HG02759 (cell line): Measurements from ENCODE around the gene NPR1.
"Not testable (repeated sequence)": the region's sequence is repeated elsewhere in the genome, so short reads cannot be mapped to it uniquely, and the experiment has no call there.

ENCODE experiments used
- ATAC-seq: cut with Tn5 transposase; IDR thresholded peaks from one replicate; pipeline ENCODE4 v1.9.1; 2021; ENCODE audit warnings: mild to moderate bottlenecking, moderate library complexity; ENCODE audit not compliant: unreplicated experiment

NPR1 gene

DNA sequence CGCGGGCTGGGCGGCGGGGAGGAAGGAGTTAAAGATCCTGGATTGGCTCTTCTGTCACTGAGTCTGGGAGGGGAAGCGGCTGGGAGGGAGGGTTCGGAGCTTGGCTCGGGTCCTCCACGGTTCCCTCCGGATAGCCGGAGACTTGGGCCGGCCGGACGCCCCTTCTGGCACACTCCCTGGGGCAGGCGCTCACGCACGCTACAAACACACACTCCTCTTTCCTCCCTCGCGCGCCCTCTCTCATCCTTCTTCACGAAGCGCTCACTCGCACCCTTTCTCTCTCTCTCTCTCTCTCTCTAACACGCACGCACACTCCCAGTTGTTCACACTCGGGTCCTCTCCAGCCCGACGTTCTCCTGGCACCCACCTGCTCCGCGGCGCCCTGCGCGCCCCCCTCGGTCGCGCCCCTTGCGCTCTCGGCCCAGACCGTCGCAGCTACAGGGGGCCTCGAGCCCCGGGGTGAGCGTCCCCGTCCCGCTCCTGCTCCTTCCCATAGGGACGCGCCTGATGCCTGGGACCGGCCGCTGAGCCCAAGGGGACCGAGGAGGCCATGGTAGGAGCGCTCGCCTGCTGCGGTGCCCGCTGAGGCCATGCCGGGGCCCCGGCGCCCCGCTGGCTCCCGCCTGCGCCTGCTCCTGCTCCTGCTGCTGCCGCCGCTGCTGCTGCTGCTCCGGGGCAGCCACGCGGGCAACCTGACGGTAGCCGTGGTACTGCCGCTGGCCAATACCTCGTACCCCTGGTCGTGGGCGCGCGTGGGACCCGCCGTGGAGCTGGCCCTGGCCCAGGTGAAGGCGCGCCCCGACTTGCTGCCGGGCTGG, at the start of gene NPR1:
TSS of gene NPR1 (plus strand) at position 170 of the 818 bp plus-strand sequence. CDS start at position 591, 421 bp downstream.
- ATAC-seq: no peak

DNA sequence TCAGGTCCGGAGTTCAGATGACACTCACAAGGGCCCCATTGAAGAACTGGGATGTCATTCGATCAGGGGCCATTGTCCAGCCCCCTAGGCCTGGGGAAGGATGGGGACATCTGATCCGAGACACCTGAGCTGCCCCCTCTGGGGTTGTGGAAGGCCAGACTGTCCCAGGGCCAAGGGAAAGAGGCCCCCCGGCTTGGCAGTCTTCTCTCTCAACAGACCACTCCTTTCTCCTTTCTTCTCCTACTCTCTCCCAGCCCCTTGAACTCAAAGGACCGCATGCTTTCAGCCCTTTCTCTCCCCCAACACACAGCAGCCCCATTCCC, 49.2 kb upstream of the NPR1 start:
- ATAC-seq: no peak

DNA sequence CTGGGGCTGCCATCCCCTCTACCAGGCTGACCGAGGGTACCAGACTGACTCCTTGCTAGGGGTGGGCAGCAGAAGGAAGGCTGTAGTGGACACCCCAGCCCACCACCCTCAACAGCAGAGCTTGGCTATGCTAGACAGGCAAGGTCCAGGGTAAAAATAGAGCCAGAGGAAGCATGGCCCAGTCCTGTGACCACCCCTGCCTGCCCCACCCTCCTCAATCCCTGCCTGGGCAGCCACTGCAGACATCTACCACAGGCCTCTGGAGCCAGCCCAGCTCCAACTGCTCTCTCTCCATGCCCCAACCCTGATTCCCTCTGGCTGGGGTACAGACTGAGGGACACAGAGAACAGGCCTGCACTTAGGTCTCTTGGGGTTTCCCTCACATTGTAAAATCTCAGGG, 48.5 kb upstream of the NPR1 start:
- ATAC-seq: no peak

DNA sequence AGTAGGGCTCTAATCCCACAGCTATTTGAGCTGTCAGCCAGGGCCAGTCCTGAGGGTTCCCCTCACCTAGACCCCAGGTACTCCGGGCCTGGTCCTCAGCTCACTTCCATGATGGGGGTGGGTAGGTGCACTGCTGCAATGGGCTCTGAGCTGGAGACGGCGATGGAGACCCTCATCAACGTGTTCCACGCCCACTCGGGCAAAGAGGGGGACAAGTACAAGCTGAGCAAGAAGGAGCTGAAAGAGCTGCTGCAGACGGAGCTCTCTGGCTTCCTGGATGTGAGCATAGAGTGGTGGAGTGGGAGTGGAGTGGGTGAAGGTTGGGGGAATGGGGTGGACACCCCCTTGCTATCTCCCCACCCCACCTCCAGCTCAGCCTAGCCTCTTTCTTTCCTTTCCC, 48.1 kb upstream of the NPR1 start:
- no peak for ATAC-seq

DNA sequence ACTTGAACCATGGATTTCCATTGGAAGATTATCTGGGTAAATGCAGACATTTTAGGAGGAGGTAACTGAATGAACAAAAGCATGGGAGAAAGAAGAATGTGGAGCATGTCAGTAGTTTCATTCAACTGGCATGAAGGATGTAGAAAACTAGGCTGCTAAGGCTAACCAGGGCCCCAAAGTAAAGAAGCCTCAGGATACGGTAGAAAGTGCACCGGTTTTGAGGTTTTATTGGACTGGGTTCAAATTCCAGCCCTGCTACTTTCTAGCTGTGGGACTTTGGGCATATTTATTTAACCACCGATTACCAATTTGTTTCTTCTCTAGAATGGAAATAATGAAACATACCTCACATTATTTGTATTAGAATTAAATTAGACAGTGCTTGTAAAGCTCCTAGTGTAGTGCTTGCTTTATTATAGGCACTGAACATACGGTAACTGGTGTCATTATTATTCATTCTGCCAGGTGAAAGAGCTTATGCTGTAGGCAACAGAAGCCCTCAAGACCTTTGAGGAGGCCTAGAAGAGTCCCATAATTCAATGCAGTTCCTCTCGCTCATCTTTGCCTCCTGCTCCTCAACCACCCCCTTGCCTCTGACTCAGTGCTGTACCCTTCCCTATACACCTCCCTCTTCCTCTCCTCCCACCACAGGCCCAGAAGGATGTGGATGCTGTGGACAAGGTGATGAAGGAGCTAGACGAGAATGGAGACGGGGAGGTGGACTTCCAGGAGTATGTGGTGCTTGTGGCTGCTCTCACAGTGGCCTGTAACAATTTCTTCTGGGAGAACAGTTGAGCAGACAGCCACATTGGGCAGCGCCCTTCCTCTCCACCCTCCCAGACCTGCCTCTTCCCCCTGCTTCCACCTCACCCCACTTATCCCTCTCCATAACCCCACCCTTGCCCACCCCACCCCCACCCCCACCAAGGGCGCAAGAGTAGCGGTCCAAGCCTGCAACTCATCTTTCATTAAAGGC, 47.2 kb upstream of the NPR1 start:
- ATAC-seq: no peak

DNA sequence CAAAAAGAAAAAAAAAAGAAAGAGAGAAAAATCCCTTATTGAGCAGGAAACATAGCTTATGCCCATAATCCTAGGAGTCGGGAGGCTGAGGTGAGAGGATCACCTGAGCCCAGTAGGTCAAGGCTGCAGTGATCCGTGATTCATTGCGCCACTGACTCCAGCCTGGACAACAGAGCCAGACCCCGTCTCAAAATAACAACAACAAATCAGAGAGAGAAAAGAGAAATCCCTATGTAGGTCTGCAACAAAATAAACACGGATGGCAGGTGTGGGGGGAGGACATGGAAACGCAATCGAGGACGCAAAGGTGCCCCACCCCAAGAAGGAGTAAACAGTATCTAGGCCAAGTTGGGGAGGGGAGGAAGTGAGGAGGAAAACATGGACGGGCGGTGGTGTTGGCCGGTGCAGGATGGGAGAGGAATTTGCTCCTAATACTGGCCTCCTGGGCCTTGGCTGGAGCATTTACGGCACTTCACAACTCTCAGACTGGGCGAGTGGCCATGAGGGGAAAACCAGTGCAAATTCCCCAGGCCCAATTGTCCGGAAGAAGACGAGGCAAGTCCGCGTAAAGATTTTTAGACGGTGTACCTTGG, 45.2 kb upstream of the NPR1 start:
- peak; percentile 6 for ATAC-seq

DNA sequence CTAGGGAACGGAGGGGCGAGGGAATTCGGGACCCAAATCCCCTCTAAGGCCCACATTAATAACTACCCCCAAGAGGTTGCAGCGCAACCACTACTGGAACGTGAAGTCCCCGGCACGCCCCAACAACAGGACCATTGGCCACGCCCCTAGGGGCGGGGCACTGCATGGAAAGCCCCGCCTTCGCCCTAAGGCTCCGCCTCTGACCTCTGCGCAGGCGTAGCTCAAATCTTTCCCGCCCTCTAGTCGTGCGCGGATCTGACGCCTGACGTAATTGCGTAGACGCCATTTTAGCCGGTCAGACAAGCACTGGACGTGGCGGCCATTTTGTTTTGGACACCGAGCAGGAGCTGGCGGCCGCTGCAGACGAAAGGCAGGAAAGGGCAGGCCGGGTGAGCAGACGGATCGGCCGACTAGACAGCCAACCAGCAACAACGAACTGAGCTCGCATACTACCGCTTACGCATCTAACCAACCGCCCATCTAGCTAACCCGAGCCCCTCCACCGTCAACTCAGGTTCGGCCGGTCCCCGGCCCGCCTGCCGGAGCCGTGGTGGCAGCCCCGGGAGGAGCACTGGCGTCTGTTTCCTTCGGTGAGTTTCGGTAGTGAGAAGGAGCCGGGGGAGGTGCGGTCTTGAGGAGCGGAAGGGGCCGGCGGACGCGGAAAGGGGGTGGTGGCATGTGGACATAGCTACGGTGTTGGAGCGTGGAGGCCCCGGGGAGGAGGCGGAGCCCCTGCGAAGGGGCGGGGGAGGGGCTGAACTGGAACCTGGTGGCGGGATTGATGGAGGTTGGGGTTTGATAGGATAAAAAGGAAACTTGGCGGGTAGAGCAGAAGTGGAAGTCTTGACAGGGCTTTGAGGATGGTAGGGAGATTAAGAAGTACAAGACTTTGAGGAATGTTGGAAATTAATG, 44.5 kb upstream of the NPR1 start, which contains the start of gene CHTOP:
TSS of gene CHTOP (plus strand) at position 313 of the 912 bp plus-strand sequence. CDS start 2,523 bp downstream, outside the sequence.
- ATAC-seq: peak; percentile 91

DNA sequence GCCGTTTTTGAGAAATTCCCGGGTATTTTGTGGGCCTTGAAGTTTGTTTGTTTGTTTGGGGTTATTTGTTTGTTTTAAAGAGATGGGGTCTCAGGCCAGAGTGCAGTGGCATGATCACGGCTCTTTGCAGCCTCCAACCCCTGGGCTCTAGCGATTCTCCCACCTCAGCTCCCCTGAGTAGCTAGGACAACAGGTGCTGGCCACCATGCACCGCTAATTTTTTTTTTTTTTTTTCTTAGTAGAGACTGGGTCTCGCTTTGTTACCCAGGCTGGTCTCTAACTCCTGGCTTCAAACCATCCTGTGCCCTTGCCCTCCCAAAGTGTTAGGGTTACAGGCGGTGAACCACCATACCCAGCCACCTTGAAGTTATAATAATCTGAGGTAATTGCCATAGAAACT, 42.6 kb upstream of the NPR1 start:
- no peak for ATAC-seq

DNA sequence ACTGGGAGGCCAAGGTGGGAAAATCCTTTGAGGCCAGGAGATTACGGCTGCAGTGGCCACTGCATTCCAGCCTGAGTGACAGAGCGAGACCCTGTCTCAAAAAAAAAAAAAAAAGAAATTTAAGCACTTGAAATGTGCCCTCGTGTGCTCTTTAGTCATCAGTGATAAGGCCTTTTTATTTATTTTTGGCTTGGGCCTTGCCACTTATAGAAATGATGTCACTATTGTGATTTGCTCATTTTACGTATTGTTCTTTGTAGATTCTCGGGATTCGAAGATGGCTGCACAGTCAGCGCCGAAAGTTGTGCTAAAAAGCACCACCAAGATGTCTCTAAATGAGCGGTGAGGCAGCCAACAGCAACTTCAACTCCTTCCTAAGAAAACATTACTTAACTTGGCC, 42.2 kb upstream of the NPR1 start:
- no peak for ATAC-seq

DNA sequence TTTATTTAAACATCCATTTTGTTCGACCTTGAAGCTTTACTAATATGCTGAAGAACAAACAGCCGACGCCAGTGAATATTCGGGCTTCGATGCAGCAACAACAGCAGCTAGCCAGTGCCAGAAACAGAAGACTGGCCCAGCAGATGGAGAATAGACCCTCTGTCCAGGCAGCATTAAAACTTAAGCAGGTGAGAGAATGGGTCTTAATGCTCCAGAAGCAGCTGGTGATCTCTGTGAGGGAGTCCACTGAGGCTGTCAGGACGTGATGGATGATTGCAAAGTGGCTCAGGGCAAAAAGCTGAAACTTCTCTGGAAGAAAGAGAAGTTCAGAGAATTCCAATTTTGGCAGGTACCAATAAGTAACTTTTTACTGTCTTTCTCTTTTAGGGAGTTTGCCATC, 40.2 kb upstream of the NPR1 start:
- no peak for ATAC-seq

DNA sequence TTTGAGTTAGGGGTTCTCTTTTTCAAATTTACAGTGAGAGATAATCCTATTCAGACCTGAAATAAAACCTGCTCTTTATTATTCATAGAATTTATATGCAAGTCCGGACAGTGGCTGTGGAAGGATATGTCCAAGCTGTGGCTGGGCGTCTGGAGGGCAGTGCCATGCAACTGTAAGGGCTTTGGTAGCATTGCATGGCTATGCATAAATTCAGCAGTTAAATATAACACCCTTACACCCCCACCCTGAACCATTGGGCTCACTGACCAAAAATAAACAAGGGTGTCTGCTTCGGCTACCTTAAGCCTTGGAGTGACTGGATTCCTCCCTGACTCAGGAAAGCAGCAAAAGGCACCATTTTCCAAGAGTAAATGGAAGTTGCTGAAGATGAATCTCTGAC, 39.2 kb upstream of the NPR1 start:
- ATAC-seq: no peak

DNA sequence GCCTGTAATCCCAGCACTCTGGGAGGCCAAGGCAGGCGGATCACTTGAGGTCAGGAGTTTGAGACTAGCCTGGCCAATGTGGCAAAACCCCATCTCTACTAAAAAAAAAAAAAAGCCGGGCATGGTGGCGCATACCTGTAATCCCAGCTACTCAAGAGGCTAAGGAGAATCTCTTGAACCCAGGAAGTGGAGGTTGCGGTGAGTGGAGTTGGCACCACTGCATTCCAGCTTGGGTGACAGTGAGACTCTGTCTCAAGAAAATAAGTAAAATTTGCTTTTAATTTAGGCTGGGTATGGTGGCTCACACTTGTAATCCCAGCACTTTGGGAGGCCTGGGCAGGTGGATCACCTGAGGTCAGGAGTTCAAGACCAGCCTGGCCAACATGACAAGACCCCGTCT, 38.3 kb upstream of the NPR1 start:
- not testable (repeated sequence) for ATAC-seq

DNA sequence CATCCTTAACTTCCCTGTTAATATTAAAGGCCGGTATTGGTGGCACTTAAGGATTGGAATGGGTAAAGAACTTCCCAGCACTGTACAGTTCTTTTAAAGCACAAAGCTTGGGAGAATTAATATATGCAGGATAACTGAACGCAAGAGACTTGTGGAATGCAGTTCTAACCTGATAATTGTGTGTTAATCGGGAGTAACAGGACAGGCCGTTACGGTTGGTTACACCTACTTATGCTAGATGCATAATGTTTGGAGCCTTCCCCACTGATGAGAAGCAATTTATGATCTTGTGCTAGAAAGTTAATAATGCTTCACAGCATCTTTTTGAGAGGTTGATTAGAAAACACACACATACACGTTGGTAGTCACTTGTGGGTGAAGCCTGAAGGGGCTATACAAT, 37.6 kb upstream of the NPR1 start:
- ATAC-seq: no peak

DNA sequence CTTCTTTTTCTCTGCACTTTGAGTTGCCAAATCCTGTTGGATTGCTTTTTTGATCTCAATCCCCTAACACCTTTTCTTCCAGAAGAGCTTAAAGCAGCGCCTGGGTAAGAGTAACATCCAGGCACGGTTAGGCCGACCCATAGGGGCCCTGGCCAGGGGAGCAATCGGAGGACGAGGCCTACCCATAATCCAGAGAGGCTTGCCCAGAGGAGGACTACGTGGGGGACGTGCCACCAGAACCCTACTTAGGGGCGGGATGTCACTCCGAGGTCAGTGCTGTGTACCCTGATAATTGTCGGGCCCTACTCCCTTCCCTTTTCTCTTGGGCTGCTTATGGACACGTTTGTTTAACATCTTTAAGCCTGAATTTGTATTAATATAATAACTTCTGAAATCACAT, 36.3 kb upstream of the NPR1 start:
- no peak for ATAC-seq

DNA sequence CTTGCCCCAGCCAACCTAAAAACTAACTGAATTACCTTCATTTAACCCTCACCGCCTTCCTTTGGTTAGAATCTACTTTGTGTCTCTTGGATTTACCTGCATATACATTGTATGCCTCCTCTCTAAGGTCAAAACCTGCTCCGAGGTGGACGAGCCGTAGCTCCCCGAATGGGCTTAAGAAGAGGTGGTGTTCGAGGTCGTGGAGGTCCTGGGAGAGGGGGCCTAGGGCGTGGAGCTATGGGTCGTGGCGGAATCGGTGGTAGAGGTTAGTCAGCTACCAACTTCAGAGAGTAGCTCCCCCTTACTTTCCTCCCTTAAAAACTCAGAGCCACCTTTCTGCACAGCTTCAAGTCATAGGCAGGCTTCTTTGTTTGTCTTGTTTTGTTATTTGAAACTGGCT, 35.4 kb upstream of the NPR1 start:
- no peak for ATAC-seq

DNA sequence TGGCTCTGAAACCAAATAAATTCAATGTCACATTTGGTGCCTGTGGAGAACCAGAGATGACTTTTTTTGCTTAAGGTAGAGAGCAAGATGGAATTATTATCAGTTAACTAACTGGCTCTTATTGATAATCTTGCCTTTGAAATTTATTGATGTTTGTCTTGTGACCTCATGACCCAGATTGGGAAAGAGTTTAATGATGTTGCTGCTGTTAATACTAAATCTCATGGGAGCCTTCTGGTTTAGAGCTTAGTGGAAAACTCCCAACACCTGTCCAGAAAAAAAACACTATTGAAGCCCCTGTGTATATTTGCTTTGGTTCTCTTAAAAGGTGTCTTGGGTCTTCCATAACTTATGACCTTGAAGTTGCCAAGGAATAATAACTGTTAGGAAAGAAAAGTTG, 34.7 kb upstream of the NPR1 start:
- no peak for ATAC-seq

DNA sequence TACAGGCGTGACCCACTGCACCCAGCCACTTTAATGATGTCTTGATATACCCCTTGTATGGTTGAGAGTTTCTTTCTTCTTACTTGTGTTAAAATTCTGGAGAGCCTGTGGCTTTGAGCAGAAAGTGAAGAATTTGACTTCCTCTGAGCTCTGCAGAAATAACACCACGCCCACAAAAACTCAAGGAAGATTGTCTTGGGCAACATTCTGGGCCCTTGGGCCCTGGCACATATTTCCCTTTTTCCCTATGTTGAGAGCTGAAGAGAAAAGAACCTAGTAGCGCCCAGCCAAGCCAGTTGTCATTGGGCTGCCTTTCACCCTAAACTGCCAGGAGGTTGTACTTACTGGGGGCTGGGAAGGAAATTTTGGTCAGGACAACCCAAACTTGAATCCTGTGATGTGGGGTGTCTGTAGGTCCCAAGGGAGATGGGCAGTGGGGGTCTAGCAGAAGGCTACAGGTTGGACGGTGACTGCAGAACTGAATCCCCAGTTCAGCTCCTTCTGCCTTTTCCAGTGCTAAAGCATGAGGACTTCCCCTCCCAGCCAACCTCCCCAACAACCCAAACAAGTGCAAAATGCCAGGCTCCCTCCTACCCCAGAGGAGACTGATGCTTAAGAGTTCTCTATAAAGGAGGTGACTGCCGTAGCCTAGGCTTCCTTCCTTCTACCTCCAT, 31.7 kb upstream of the NPR1 start:
- ATAC-seq: no peak

DNA sequence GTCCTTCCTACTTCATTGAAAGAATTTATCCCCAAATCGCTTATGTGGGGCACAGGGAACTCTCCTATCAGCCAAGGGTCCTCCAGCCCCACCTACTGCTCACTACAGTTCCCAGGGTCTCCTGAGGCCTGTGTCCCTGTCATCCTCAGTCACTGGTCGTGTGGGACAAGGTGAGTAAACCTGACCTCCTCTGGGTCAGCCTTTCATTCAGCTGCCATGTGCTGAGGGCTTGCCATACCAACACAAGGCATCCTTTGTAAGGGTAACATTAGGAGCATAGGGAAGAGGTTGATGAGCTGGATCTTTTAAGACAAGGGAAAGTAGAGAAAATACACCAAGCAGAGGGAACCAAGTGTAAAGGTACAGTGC, 31.2 kb upstream of the NPR1 start:
- no peak for ATAC-seq

DNA sequence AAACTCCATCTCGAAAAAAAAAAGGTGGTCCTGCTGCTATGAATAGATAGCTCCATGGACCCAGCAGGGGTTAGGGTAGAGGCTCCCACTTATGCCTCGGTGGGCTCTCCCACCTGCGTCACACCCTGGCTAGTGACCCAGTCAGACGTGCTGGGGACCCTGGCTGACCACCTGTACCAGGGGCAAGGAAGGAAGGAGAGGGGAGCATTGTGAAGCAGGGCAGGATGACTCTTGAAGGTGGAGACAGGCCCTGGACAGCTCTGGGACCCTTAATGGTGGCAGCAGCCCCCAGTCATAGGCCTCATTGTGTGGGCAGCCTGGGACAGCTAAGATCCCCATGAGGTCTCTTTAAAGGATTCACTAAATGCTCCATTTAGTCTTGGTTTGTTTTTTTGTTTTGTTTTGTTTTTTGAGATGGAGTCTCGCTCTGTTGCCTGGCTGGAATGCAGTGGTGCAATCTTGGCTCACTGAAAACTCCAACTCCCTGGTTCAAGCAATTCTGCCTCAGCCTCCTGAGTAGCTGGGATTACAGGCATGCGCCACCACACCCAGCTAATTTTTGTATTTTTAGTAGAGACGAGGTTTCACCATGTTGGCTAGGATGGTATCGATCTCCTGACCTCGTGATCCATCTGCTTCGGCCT, 30.4 kb upstream of the NPR1 start:
- no peak for ATAC-seq
